Inferior parietal cortex (tissue), 1 donor: Measurements from ENCODE around the gene AGO3.
"Not testable (repeated sequence)": the region's sequence is repeated elsewhere in the genome, so short reads cannot be mapped to it uniquely, and the experiment has no call there.

Source experiments
- DNase-seq: peaks from one replicate; pipeline ENCODE4 v3.0.0-alpha.2; 2016; ENCODE audit errors: extremely low spot score

Gene AGO3

GRCh38 chr1:35925741-35926140 is 5.2 kb upstream of the AGO3 start:
- no peak for DNase-seq

GRCh38 chr1:35927472-35927871 is 3.4 kb upstream of the AGO3 start:
- DNase-seq: no peak

- DNase-seq: peak; percentile 59
Observed at GRCh38 chr1:35929730-35930592, 944 bp upstream of the AGO3 start.

- DNase-seq: peak; percentile 32
Observed at GRCh38 chr1:35931446-35932157, 697 bp downstream of the AGO3 start.

- no peak for DNase-seq
Observed at GRCh38 chr1:35932158-35932636, 1.3 kb downstream of the AGO3 start.

GRCh38 chr1:35932941-35933340 is 2.0 kb downstream of the AGO3 start:
- no peak for DNase-seq

GRCh38 chr1:35935442-35936388 is 4.8 kb downstream of the AGO3 start:
- DNase-seq: no peak

GRCh38 chr1:35936838-35937237 is 5.9 kb downstream of the AGO3 start:
- no peak for DNase-seq

- DNase-seq: no peak
Observed at GRCh38 chr1:35939484-35939883, 8.6 kb downstream of the AGO3 start.

- no peak for DNase-seq
Observed at GRCh38 chr1:35945327-35945726, 14.4 kb downstream of the AGO3 start.

- no peak for DNase-seq
Observed at GRCh38 chr1:35947547-35947946, 16.6 kb downstream of the AGO3 start.

GRCh38 chr1:35958558-35958957 is 27.7 kb downstream of the AGO3 start:
- no peak for DNase-seq

GRCh38 chr1:35959304-35959703 is 28.4 kb downstream of the AGO3 start:
- DNase-seq: no peak

- no peak for DNase-seq
Observed at GRCh38 chr1:35962952-35963351, 32.0 kb downstream of the AGO3 start.

- not testable (repeated sequence) for DNase-seq
Observed at GRCh38 chr1:35964277-35964676, 33.4 kb downstream of the AGO3 start.

- no peak for DNase-seq
Observed at GRCh38 chr1:35968396-35968795, 37.5 kb downstream of the AGO3 start.

GRCh38 chr1:35971601-35972000 is 40.7 kb downstream of the AGO3 start:
- DNase-seq: no peak

GRCh38 chr1:35972631-35973030 is 41.7 kb downstream of the AGO3 start:
- not testable (repeated sequence) for DNase-seq

GRCh38 chr1:35980090-35980489 is 49.2 kb downstream of the AGO3 start:
- no peak for DNase-seq

- no peak for DNase-seq
Observed at GRCh38 chr1:35988237-35988636, 57.3 kb downstream of the AGO3 start.

- DNase-seq: no peak
Observed at GRCh38 chr1:36006941-36007500, 76.1 kb downstream of the AGO3 start.
